IPS-NIHi11 (cell line): ENCODE measurements around the gene SLC25A42.
"Not testable (repeated sequence)": the region's sequence is repeated elsewhere in the genome, so short reads cannot be mapped to it uniquely, and the experiment has no call there.

ENCODE experiments used
- DNase-seq: peaks from one replicate; pipeline ENCODE4 v3.0.0; 2012; ENCODE audit warnings: mixed read lengths, low spot score

The SLC25A42 gene

DNA sequence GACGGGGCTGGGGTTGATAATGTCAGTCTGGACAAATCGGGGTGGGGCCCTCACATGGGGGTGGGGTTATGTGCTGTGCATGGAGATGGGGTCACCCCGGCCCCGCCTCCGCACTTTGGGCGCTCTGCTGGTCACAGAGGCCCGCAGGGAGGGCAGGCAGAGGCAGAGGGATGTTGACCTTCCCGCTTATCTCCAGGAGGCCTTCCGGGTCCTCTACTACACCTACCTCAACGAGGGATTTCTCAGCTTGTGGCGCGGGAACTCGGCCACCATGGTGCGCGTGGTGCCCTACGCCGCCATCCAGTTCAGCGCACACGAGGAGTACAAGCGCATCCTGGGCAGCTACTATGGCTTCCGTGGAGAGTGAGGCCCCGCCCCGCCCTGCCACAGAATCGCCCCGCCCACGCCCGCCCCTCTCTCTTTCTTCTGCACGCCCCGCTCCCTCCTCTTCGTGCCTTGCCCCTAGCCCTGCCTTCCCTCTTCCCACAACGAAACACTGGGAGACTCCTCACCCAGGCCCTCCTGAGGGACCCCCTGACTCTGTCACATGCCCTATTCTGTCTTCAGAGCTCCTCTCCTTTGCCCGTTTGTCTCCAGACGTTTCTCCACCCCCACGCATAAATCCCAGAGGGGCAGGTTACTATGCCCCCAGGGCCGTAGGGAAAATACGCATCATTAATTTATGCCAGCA, 41.7 kb downstream of the SLC25A42 start:
- DNase-seq: peak; percentile 88

DNA sequence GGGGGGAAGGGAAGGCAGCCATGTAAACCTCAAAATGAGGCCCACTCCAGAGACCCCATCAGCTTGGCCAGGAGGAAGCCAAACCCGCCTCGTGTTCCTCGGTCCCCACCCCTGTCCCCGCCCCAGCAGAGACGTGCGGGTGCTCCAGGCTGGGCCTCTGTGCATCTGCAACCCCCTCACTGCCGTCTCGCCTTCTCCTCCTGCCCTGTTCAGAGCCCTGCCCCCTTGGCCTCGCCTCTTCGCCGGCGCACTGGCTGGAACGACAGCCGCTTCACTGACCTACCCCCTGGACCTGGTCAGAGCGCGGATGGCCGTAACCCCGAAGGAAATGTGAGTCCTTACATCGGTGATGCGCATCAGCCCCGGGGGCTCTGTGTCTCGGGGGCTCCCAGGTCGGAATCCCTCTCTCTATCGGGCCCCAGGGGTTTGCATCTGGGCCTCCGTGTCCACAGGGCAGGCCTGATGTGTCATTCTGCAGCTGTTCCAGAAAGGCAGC, 42.3 kb downstream of the SLC25A42 start:
- DNase-seq: peak; percentile 52

- not testable (repeated sequence) for DNase-seq
These were observed 43.1 kb downstream of the SLC25A42 start for GRCh38 chr19:19106938-19107337.

- DNase-seq: no peak
These were observed 43.9 kb downstream of the SLC25A42 start for GRCh38 chr19:19107654-19108053.

DNA sequence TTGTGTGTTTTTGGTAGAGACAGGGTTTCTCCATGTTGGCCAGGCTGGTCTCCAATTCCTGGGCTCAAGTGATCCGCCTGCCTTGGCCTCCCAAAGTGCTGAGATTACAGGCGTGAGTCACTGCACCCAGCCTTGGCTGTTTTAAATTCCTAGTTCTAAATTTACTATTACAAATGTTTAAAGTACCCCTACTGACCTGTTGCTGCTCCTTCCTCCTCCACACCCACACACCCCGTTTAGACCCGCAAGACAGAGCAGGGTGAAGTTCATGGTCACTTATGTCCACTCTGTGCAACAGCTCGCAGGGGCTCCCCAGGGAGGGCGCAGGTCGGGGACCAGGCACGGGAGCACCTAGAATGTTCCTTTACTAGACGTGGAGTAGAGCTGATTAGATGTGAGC, 45.8 kb downstream of the SLC25A42 start:
- no peak for DNase-seq

DNA sequence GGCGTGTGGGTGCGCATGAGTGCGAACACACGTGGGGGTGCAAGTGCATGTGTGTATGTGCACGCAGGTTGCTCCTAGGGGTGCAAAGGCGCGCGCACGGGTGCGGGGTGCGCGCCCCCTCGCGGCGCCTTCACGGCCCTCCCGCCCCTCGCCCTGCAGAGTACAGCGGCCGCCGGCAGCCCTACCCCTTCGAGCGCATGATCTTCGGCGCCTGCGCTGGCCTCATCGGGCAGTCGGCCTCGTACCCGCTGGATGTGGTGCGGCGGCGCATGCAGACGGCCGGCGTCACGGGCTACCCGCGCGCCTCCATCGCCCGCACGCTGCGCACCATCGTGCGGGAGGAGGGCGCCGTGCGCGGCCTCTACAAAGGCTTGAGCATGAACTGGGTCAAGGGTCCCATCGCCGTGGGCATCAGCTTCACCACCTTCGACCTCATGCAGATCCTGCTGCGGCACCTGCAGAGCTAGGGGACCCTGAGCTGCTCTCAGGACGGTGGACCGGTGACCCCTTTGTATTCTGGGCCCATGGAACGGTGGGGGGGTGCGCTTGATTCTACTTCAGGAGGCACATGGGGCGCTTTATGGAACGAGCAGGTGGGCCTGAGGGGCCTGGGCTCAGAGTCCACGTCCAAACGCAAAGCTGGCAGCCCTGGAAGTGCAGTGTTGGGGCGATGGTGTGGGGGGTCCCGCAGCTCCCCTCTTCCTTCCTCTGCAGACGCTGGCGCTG, 46.8 kb downstream of the SLC25A42 start:
- DNase-seq: peak; percentile 76

DNA sequence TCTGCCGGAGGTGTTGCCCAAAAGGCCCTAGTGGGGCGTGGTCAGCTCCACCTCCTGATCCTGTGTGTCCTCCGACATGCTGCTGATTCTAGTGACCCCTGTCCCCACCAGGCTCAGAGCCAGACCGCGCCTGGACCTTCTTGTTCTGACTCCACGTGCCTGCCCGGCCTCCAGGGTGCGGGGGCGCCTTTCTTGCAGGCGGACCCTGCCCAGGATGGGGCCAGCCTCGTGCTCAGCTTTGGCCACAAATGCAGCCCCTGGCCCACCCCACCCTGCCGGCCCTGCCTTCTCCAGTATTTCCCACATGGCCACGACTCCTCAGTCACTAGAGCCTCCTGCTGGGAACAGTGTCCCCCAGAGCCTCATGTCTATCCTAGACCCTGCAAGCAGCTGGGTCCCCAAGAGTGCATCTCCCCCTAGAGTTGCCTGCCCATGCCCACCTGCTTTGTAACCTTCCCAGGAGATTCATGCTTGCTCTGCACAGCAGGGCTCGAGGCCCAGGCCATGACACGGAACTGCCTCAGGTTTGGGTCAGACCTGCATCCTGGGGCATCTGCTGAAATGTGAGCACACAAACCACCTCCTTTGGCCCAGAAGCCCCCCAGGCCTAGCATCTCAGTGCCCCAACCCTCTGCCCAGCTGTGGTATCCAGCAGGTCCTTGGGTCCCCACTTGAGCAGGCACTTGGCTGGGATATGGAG, 47.5 kb downstream of the SLC25A42 start:
- no peak for DNase-seq

DNA sequence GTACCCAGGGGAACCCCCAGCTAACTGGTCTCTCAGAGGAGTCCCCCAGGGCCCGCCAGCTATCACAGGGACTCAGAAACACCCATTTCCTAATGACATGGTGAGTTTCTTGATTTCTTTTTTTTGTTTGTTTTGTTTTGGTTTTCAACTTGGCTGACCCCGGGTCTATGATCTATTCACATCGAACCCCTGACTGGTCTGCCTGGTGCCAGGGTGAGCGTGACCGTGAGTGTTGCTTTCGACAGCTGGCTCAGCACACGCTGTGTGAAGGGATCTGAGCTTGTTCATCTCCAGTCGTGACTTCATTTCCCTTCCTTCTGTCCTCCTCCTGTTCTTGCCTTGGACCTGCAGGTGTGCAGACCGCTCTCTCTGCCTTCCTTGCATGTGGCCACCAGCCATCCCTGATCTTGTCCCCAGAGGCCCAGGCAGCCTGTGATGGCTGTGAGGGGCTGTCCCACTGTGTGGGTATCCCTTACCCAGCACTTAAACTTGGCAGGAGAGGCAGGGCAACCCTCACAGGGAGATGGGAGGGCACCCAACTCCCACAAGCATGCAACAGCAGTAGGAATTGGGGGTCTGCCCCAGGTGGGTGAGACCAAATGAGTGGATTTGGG, 48.3 kb downstream of the SLC25A42 start:
- DNase-seq: no peak

- DNase-seq: peak; percentile 52
These were observed 49.3 kb downstream of the SLC25A42 start for GRCh38 chr19:19113040-19113626.

DNA sequence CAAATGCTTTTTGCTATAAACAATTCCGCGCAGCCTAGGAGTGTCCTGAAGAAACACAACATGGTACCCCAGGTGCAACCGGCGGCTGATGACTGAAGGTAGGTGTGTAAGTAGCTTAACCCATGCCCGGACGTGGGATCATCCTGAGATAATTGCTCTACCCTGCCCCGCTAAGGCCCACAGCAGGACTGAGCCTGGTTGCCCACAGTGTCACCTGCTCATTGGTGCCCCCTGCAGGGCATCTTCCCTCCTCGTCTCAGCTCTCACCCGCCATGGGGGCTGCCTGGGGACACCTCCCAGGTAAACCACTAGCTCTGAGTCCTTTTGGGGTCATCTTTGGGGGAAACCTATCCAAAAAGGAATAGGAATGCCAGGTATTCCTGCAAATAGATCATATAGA, 52.2 kb downstream of the SLC25A42 start:
- DNase-seq: peak; percentile 65

GRCh38 chr19:19119325-19120237, 55.8 kb downstream of the SLC25A42 start:
- DNase-seq: no peak

DNA sequence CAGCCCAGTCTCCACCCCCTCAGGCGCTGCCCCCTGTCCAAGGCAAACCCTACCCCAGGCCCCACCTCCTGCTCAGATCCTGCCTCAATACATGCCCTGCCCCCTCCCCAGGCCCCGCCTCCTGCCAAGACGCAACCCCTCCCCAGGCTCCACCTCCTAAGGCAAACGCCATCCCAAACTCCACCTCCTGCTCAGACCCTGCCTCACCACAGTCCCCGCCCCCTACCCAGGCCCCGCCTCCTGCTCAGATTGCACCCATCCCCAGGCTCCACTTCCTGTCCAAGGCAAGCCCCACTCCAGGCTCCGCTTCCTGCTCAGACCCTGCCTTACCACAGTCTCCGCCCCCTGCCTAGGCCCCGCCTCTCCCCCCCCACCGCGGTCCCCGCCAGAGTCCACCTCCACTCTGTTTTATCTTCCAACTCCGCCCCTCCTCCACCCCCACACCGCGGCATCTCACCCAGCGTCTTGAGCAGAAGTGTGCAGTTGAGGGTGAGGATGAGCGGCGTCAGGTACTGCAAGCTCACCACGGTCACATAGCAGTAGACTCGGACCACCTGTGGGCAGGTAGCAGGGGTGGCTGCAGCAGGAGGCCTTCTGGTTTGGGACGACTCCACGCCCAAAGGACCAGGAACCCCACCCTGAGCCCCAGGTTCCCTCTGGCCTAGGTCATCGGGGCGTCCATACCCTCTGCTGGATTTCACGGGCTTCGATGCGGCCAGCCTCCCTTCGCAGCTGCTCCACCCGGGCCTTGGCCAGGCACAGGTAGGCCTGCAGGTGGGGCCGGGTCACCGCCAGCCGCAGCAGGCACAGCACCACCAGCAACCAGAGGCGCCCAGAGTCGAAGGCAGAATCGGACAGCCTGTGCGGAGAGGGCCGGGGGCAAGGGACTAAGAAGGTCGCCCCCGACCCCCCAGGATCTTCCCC, 56.8 kb downstream of the SLC25A42 start:
- DNase-seq: peak; percentile 99

DNA sequence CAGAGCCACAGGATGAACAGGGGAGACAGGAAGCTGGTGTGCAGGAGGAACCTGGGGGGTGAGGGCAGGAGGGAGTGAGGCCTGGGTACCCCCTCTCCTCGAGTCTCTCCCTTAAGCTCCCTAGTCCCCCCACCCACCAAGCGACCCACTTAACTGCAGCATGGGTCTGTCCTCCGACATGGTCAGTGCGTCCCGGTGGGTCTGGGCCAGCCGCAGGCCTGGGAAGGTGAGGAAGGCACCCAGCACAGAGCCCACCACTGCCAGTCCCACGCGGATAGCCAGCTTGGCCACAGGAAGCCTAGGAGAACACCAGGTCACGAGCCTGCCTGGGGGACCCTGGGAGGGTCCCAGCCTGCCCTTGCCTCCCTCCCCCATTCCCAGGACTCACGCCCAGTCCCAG, 57.6 kb downstream of the SLC25A42 start:
- DNase-seq: no peak

GRCh38 chr19:19122902-19123301, 59.1 kb downstream of the SLC25A42 start:
- DNase-seq: no peak

GRCh38 chr19:19123386-19123785, 59.6 kb downstream of the SLC25A42 start:
- DNase-seq: no peak

DNA sequence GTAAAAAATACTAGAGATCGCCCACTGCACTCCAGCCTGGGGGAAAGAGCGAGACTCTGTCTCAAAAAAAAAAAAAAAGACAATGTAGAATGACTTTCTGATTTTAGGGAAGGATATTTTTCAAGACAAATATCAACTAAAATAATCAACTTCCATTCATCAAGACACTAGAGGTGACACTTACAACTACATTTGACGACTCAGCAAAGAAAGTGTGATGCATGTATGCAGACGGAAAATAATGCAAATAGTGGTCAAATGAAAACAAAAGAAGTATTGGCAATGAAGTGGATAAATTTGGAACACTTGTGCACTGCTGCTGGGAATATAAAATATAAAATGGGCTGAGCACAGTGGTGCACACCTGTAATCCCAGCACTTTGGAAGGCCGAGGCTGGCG, 62.3 kb downstream of the SLC25A42 start:
- DNase-seq: no peak

- DNase-seq: no peak
These were observed 68.2 kb downstream of the SLC25A42 start for GRCh38 chr19:19131989-19132388.

- no peak for DNase-seq
These were observed 69.1 kb downstream of the SLC25A42 start for GRCh38 chr19:19132912-19133311.

DNA sequence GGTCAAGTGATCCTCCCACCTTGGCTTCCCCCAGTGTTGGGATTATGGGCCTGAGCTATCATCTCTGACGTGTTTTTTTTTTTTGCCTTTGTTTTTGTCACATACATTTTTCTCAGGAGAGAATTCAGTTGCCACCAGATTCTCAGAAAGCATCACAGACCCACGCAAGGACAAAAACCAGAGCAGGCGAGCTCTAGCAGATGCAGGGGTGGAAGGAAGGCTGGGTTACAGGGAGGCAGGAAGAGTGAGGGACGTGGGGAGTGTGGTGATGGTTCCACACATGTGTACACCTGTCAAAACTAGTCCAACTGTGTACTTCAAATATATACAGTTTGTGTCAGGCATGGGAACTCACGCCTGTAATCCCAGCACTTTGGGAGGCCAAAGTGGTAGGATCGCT, 70.2 kb downstream of the SLC25A42 start:
- DNase-seq: no peak

DNA sequence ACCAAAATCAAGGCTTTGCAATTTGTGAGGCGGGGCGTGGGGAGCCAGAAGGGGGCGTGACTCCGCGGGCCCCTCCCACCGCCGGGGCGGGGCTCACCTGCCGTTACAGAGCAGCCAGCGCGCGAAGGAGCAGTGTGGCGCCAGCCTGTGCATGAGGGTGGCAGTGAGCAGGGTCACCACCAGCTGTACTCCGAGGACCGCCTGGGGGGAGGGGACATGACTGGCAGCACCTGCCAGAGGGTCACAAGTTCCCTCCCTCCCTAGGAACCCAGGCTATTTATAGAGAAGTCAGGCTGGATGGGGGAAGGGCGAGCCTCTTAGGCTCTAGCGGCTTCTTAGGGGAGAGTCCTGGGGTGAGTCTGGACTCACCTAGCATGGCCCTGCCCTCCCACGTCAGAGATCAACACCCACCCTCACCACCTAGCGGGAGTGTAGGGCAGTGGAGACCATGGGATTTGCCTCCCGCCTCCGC, 70.9 kb downstream of the SLC25A42 start:
- DNase-seq: peak; percentile 82
